Suppressor macrophage (primary cell): ENCODE measurements around the gene SMNDC1.
"Not testable (repeated sequence)": the region's sequence is repeated elsewhere in the genome, so short reads cannot be mapped to it uniquely, and the experiment has no call there.

ENCODE experiments used
- DNase-seq, 4 experiments: peaks; one replicate each; pipeline ENCODE4 v3.0.0-alpha.2; 2020 to 2022

SMNDC1 gene

DNA sequence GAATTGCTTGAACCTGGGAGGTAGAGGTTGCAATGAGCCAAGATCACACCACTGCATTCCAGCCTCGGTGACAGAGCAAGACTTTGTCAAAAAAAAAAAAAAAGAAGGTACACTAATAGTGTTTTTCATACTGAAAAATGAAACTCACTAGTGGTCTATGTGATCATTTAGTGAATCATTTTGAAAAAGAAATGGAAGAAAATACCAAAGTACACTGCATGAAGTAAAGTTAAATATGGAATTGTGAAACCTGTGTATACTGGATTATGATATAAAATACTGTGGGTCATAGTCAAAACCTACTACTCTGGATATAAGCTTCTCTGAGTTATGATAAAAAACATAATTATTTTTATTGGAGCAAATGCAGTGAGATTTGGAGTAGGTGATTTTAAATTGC lies 55.2 kb downstream of the SMNDC1 start:
- not testable (repeated sequence) for DNase-seq

DNA sequence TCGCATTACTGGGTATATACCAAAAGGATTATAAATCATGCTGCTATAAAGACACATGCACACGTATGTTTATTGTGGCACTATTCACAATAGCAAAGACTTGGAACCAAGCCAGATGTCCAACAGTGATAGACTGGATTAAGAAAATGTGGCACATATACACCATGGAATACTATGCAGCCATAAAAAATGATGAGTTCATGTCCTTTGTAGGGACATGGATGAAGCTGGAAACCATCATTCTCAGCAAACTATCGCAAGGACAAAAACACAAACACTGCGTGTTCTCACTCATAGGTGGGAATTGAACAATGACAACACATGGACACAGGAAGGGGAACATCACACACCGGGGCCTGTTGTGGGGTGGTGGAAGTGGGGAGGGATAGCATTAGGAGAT lies 56.9 kb downstream of the SMNDC1 start:
- DNase-seq = not testable (repeated sequence)

- DNase-seq = no peak
Measured at GRCh38 chr10:110244550-110244949, 60.2 kb downstream of the SMNDC1 start.

- no peak for DNase-seq
Measured at GRCh38 chr10:110242511-110242910, 62.2 kb downstream of the SMNDC1 start.

GRCh38 chr10:110241841-110242240 lies 62.9 kb downstream of the SMNDC1 start:
- no peak for DNase-seq

DNA sequence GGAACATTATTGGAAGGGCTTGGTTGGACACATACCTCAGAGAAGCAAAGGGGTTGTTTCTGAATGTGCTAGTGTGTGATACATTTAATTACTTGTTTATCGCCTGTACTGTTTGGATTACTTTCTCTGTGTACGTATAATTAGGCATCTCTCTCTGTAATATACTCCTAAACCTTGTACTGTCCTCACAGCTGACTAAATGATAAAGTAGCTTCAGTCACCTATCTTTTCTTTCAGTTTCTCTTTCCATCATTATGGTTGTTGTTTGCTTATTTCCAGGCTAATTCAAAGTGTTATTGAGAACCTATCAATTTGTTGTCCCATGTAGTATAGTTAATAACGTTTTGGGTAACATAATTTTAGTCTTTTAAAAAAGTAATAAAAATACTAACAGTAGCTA lies 63.3 kb downstream of the SMNDC1 start:
- no peak for DNase-seq
